Keratinocyte (primary cell): Measurements from ENCODE around the gene TENM3. TPM values are rescaled to one million over a fixed set of nuclear protein-coding genes. Genes with fewer than 3 reads are reported as not detected.

Source experiments
- DNase-seq: peaks from one replicate; pipeline ENCODE4 v3.0.0-alpha.2; 2011; ENCODE audit warnings: low read depth, missing footprints, low spot score
- FAIRE-seq: peaks from 2 replicates; lab custom pipeline; 2011; peaks lifted over from hg19 to GRCh38; lab: Jason Lieb, UNC
- H2AFZ ChIP-seq: 2 replicates; pipeline ENCODE4 v1.6.0; 2012; ENCODE audit warnings: low read length, control low read depth, inconsistent platforms; ENCODE audit not compliant: control insufficient read depth
- H3K27ac ChIP-seq: 2 replicates; pipeline ENCODE4 v1.5.1; 2011; ENCODE audit warnings: low read length; ENCODE audit not compliant: control insufficient read depth, insufficient read depth
- H3K27me3 ChIP-seq: 3 replicates; pipeline ENCODE4 v1.6.0; 2011; ENCODE audit warnings: low read length; ENCODE audit not compliant: control insufficient read depth, insufficient read depth; ENCODE audit errors: extremely low read depth
- H3K36me3 ChIP-seq, 2 experiments: 2 replicates in 1 of 2; 3 replicates in 1 of 2; pipeline ENCODE4 v1.5.1; 2011; ENCODE audit warnings: low read length in 2 of 2, mild to moderate bottlenecking in 1 of 2; ENCODE audit not compliant: control insufficient read depth in 2 of 2, insufficient read depth in 2 of 2; ENCODE audit errors: extremely low read depth in 1 of 2
- H3K4me1 ChIP-seq: 3 replicates; pipeline ENCODE4 v1.5.1; 2011; ENCODE audit warnings: low read length; ENCODE audit not compliant: control insufficient read depth, insufficient read depth; ENCODE audit errors: extremely low read depth
- H3K4me2 ChIP-seq: 3 replicates; pipeline ENCODE4 v1.6.0; 2011; ENCODE audit warnings: low read depth, low read length; ENCODE audit not compliant: control insufficient read depth, insufficient read depth; ENCODE audit errors: extremely low read depth
- H3K4me3 ChIP-seq, 3 experiments: fragments of 200-600 bp in 1 of 3; sonication (generic) in 1 of 3; 2 replicates in 2 of 3; 3 replicates in 1 of 3; pipeline ENCODE4 v1.5.1; 2011 to 2016; ENCODE audit warnings: low read length in 3 of 3, mild to moderate bottlenecking in 3 of 3, control low read depth in 2 of 3, inconsistent platforms in 1 of 3, low read depth in 1 of 3, mixed read lengths in 1 of 3, mixed run types in 1 of 3, moderate library complexity in 1 of 3; ENCODE audit not compliant: control insufficient read depth in 2 of 3, insufficient read depth in 2 of 3; ENCODE audit errors: extremely low read depth in 1 of 3
- H3K79me2 ChIP-seq: 2 replicates; pipeline ENCODE4 v1.6.0; 2012; ENCODE audit warnings: low read length; ENCODE audit not compliant: control insufficient read depth, insufficient read depth
- H3K9ac ChIP-seq: 3 replicates; pipeline ENCODE4 v1.6.0; 2011; ENCODE audit warnings: low read length; ENCODE audit not compliant: control insufficient read depth, insufficient read depth; ENCODE audit errors: extremely low read depth
- H3K9me1 ChIP-seq: 3 replicates; pipeline ENCODE4 v1.6.0; 2011; ENCODE audit warnings: low read length; ENCODE audit not compliant: control insufficient read depth, insufficient read depth; ENCODE audit errors: extremely low read depth
- H3K9me3 ChIP-seq: 2 replicates; pipeline ENCODE4 v1.5.1; 2012; ENCODE audit warnings: low read depth, low read length; ENCODE audit not compliant: control insufficient read depth
- H4K20me1 ChIP-seq: 3 replicates; pipeline ENCODE4 v1.6.0; 2011; ENCODE audit warnings: low read length; ENCODE audit not compliant: control insufficient read depth, insufficient read depth; ENCODE audit errors: extremely low read depth
- EZH2 ChIP-seq: IDR thresholded peaks from one replicate; pipeline ENCODE4 v1.6.1; 2012; ENCODE audit warnings: inconsistent platforms, mild to moderate bottlenecking, low read length, moderate library complexity
- dilution Hi-C: fragments of 300-500 bp; cut with MboI; formaldehyde crosslinking; loops from one replicate; pipeline ENCODE4 v1.7.0; 2020; ENCODE audit warnings: low sequenced_read_pairs; ENCODE audit not compliant: extremely low pct_ligation_motif_present
- polyA plus RNA-seq, 5 experiments: library from polyadenylated mRNA; depleted of rRNA in 3 of 5; stranded (reverse) in 3 of 5; stranded (forward) in 1 of 5; unstranded in 1 of 5; fragments of >200 nt; gene quantifications; 1 replicate in 1 of 5; 2 replicates in 3 of 5; 3 replicates in 1 of 5; pipeline versions ENCODE4 v1.2.1 to v1.2.3, GENCODE V29; 2011 to 2012; ENCODE audit warnings: missing spikeins in 2 of 5, low read depth in 1 of 5, low replicate concordance in 1 of 5
- TF ChIP-seq, protein P1 (sequence below), 3 experiments: IDR thresholded peaks in 1 of 3; conservative IDR thresholded peaks in 1 of 3; optimal IDR thresholded peaks in 1 of 3; 2 replicates in 2 of 3; 3 replicates in 1 of 3; pipeline versions ENCODE3 to v1.5.1; 2011; ENCODE audit warnings: low read length in 3 of 3, mild to moderate bottlenecking in 3 of 3, moderate library complexity in 2 of 3, control low read depth in 1 of 3, inconsistent platforms in 1 of 3; ENCODE audit not compliant: insufficient read depth in 2 of 3; ENCODE audit errors: extremely low read depth in 1 of 3

The TENM3 gene
- polyA plus RNA-seq, 1 donor (not counting 4 experiments of a cell fraction or from before 2014, with no cell fraction given): 17.0 TPM

DNA sequence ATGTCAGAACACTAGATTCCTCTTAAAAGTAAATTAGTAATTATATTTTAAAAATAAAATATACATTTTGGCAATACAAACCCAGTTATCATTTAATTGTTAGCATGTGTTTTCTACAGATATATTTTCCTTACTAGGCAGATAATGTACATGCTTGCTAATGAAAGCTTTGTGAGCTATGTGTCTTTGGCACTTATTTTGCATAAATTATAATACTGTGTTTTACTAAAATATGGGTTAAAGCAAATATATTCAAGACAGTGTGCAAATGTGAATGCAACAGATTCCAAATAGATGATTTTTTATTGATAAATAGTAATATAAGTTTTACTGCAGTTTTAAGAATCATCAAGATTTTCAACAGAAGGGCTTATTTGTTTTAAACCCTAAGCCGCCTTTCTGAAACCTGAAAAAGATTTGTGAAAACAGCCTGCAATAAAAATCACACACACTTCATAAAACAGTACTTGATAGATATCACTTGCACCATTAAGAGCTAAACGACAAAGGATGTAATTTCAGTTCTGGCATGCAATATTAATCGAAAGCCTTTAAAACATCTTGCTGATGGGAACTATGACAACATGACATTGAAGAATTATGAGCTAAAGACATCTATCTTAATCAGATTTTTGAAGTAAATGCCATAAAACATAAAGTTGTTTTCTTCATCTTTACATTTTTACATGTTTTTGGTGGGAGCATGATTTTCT lies 340.7 kb downstream of the TENM3 start:
- Histone ChIP-seq H2AFZ (no peak overlapping the region), H3K9me1 (no peaks in the 10 kb centered on the region), H3K4me2 (no peak overlapping the region), H3K4me3 (no peak overlapping the region), H3K9me3 (no peaks in the 10 kb centered on the region), H3K9ac (no peak overlapping the region), H4K20me1 (no peaks in the 10 kb centered on the region), H3K4me1 (peaks cover 8% of the 10 kb centered on the region), H3K79me2 (no peaks in the 10 kb centered on the region), H3K36me3 (no peaks in the 10 kb centered on the region), H3K27me3 (no peaks in the 10 kb centered on the region), H3K27ac (no peak overlapping the region)
- DNase-seq (no peak), FAIRE-seq (no peak)
- dilution Hi-C loops: no loop called here
- TF ChIP-seq, protein P1, sequence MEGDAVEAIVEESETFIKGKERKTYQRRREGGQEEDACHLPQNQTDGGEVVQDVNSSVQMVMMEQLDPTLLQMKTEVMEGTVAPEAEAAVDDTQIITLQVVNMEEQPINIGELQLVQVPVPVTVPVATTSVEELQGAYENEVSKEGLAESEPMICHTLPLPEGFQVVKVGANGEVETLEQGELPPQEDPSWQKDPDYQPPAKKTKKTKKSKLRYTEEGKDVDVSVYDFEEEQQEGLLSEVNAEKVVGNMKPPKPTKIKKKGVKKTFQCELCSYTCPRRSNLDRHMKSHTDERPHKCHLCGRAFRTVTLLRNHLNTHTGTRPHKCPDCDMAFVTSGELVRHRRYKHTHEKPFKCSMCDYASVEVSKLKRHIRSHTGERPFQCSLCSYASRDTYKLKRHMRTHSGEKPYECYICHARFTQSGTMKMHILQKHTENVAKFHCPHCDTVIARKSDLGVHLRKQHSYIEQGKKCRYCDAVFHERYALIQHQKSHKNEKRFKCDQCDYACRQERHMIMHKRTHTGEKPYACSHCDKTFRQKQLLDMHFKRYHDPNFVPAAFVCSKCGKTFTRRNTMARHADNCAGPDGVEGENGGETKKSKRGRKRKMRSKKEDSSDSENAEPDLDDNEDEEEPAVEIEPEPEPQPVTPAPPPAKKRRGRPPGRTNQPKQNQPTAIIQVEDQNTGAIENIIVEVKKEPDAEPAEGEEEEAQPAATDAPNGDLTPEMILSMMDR (optimal IDR thresholded peaks at IDR 0.05 in 1 of 3, IDR thresholded peaks at IDR 0.05 in 1 of 3, conservative IDR thresholded peaks at IDR 0.05 in 1 of 3; ENCODE audit: extremely low read depth in 1 of 3, insufficient read depth in 2 of 3, low read length in 3 of 3): no peak
- no peak for TF ChIP-seq EZH2

DNA sequence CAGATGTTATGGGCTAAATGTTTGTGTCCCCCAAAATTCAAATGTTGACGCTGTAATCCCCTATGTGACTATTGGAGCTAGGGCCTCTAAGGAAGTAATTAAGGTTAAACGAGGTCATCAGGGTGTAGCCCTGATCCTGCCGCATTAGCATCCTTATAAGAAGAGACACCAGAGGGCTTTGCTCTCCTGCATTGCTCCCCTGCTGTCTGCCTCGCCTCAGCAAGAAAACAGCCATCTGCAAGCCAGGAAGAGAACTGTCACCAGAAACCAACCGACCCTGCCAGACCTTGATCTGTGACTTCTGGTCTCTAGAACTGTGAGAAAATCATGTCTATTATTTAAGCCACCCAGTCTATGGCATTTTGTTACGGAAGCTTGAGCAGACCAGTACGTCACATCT lies 342.1 kb downstream of the TENM3 start:
- H3K9me3 ChIP-seq: no peaks in the 10 kb centered on the region
- dilution Hi-C loops: no loop called here
- no peak for FAIRE-seq

More for the DNA sequence above, 342.1 kb downstream of the TENM3 start:
- Histone ChIP-seq H3K4me2 (no peak overlapping the region), H3K4me3 (no peak overlapping the region), H3K27ac (no peak overlapping the region), H2AFZ (no peak overlapping the region), H4K20me1 (no peaks in the 10 kb centered on the region), H3K9me1 (no peaks in the 10 kb centered on the region), H3K79me2 (no peaks in the 10 kb centered on the region), H3K27me3 (no peaks in the 10 kb centered on the region), H3K9ac (no peak overlapping the region), H3K36me3 (no peaks in the 10 kb centered on the region), H3K4me1 (peaks cover 8% of the 10 kb centered on the region)
- no peak for DNase-seq
- TF ChIP-seq, protein P1 (optimal IDR thresholded peaks at IDR 0.05 in 1 of 3, IDR thresholded peaks at IDR 0.05 in 1 of 3, conservative IDR thresholded peaks at IDR 0.05 in 1 of 3; ENCODE audit: extremely low read depth in 1 of 3, insufficient read depth in 2 of 3, low read length in 3 of 3): no peak
- no peak for TF ChIP-seq EZH2
